GM18508 (cell line): ENCODE data around the gene SEM1.
"Not testable (repeated sequence)": the region's sequence is repeated elsewhere in the genome, so short reads cannot be mapped to it uniquely, and the experiment has no call there.

Experiments
- ATAC-seq: cut with Tn5 transposase; IDR thresholded peaks from one replicate; pipeline ENCODE4 v1.9.1; 2021; ENCODE audit warnings: moderate number of reproducible peaks; ENCODE audit not compliant: insufficient read depth, unreplicated experiment

SEM1 gene

DNA sequence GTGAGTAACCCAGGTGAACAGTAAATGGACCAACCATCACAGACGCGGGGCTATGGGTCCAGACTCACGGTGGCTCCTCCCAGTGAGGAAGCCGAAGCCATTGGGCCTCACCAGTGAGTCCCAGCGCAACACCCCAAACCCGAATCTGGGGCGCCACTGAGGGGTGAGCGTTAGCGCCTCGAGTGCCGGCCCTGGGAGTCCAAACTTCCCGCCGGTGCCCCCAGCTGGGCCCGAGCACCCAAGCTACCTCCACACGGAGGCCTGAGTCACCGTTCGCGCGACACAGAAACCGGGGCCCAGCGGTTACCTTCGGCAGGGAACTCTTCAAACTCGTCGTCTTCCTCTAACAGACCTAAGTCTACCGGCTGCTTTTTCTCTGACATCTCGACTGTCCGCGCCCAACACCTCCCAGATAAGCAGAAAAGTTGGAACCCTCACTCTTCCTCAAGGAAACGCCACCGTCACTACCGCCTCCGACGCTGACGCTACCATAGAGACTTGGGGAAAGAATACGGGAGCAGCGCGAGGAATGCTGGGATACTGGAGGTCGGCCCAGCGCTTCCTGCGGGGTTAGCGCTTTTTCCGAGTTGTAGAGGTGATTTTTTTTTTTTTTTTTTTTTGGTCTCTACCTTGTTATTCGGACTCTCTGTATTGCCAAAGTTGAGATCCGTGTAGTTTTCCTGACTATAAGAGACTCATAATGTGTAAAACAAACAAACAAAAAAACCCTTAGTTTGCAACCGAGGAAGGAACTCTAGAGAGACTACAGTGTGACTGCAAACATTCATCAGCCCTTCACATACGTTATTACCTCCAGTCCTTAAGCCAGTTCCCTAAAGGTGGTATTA is at the start of gene SEM1:
TSS of gene SEM1 (minus strand) at position 466 of the 848 bp plus-strand sequence. CDS start at position 383, 83 bp downstream.
- ATAC-seq = peak; percentile 73

- not testable (repeated sequence) for ATAC-seq
Measured at GRCh38 chr7:96757880-96758279, 48.2 kb upstream of the SEM1 start.

- no peak for ATAC-seq
Measured at GRCh38 chr7:96747418-96747940, 37.8 kb upstream of the SEM1 start.

GRCh38 chr7:96740130-96740529 is 30.5 kb upstream of the SEM1 start:
- no peak for ATAC-seq

- ATAC-seq = no peak
Measured at GRCh38 chr7:96739609-96740008, 30.0 kb upstream of the SEM1 start.

DNA sequence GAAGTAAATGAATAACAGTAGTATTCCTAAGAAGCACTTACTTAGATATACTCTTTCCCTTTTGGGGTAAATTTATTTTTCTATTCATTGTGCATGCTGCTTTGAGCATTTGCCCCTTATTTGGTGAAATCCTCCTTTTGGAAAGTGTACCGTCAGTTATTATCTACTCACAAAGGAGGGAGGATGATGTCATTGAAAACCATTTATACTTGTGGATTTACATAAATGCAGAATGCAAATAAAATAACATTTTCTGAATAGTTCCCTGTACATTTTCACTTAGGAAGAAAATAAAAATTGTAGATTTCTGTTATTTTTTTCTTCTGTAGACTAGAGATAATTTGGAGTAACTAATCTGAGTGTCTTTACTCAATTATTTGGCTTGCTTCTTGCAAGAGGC is 29.5 kb upstream of the SEM1 start:
- ATAC-seq = no peak

- no peak for ATAC-seq
Measured at GRCh38 chr7:96738705-96739104, 29.1 kb upstream of the SEM1 start.

DNA sequence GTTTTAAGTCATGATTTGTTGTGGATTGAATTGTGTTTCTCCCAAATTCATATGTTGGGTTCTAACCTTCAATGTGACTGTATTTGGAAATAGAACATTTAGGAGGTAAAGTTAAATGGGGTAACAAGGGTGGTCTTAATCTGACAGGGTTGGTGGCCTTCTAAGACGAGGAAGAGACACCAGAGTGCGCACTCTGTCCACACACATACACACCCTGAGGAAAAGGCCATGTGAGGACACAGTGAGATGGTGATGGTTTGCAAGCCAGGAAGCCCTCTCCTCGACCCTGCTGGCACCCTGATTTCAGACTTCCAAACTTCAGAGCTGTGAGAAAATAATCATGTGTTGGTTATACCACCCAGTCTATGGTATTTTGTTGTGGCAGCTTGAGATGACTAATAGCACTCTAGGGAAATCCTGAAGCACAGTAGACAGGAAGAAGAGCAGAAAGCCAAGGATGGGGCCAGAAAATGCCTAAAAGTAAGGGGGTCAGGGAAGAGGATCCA is 28.0 kb upstream of the SEM1 start:
- ATAC-seq = no peak

- ATAC-seq = no peak
Measured at GRCh38 chr7:96734343-96734742, 24.7 kb upstream of the SEM1 start.

GRCh38 chr7:96729820-96730219 is 20.2 kb upstream of the SEM1 start:
- ATAC-seq = no peak

GRCh38 chr7:96728139-96728538 is 18.5 kb upstream of the SEM1 start:
- ATAC-seq = no peak

GRCh38 chr7:96727534-96728088 is 18.0 kb upstream of the SEM1 start:
- ATAC-seq = no peak

DNA sequence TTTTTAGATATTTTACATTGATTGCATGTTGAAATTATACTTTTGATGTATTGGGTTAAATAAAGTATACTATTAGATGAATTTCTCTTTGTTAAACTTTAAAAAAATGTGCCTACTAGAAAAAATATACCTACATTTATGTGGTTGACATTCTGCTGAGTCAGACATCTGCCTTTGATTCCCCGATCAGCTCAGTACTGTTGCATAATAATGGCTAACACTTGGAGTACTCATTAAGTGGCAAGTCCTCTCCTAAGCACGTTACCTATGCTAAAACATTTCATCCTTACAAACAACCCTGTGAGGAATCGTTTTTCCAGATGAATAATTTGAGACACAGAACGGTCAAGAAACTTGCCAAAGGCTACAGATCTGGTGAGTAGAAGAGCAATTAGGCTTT is 14.0 kb upstream of the SEM1 start:
- no peak for ATAC-seq

DNA sequence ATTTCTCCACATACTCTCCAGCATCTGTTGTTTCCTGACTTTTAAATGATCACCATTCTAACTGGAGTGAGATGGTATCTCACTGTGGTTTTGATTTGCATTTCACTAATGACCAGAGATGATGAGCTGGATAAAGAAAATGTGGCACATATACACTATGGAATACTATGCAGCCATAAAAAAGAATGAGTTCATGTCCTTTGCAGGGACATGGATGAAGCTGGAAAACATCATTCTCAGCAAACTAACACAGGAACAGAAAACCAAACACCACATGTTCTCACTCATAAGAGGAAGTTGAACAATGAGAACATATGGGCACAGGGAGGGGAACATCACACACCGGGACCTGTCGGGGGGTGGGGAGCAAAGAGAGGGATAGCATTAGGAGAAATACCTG is 13.3 kb upstream of the SEM1 start:
- ATAC-seq = not testable (repeated sequence)

DNA sequence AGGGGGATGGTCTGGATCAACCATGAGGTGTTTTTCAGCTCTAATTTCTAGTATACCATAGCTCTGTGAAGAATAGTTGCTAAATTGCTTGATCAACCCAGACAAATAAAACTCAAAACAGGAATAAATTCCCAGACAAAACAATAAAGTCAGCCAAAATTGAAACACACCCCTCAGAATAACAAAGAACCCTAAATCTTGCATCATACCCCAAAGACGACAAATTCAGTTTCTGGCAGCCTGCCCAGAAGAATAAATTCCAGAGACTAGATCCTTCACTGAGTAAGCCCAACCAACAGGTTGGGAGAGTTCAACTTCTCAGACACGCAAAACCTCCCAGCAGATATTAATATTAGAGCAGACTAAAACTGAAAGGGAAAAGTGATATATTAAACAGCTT is 11.2 kb upstream of the SEM1 start:
- no peak for ATAC-seq

GRCh38 chr7:96719164-96719563 is 9.5 kb upstream of the SEM1 start:
- ATAC-seq = no peak

DNA sequence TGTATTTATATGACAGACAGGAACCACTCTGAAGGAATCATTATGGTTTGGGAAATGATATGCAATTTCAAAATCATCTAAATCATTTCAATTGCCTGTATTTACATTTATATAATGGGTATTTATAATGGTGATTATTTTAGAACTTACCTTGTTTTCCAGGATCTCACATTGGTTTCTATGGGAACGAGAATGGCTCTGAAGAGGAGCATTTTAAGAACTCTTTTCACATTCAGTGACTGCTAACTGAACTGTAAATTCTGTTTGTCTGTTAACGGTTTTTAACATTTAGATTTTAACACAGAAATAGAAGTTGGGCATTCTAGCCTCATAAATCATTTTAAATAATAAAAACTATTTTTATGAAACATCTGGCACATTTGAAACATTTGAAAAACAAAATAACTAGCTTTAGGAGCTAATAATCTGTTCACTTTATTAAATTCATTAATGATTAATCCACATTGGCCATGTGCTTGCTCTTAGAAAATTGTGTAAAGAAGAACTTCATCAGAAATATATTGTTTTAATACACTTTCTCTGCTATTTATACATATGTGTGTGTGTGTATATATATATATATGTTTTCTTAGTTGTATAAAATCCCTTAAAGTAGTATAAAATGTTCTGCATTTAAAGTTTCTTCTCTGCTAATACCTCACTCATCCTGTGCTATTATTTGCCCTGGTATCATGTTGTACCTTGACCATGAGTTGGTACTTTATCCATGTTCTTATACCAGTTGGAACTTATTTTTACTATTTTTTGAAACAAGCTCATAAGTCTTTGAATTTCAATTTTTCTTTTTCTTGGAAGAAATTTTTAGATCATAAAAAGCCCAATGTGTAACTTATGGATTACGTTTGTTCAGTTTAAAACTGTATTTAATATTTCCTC is 8.7 kb upstream of the SEM1 start:
- ATAC-seq = no peak

GRCh38 chr7:96713037-96713436 is 3.4 kb upstream of the SEM1 start:
- no peak for ATAC-seq

- no peak for ATAC-seq
Measured at GRCh38 chr7:96710544-96710943, 898 bp upstream of the SEM1 start.

- no peak for ATAC-seq
Measured at GRCh38 chr7:96708872-96709271, 774 bp downstream of the SEM1 start.
